Middle frontal gyrus (tissue), 1 donor: ENCODE results near the gene NSD1.
"Not testable (repeated sequence)": the region's sequence is repeated elsewhere in the genome, so short reads cannot be mapped to it uniquely, and the experiment has no call there.

ENCODE experiments used
- DNase-seq: peaks from one replicate; pipeline ENCODE4 v3.0.0-alpha.2; 2015; ENCODE audit warnings: low spot score; ENCODE audit errors: extremely low spot score

NSD1 gene

DNA sequence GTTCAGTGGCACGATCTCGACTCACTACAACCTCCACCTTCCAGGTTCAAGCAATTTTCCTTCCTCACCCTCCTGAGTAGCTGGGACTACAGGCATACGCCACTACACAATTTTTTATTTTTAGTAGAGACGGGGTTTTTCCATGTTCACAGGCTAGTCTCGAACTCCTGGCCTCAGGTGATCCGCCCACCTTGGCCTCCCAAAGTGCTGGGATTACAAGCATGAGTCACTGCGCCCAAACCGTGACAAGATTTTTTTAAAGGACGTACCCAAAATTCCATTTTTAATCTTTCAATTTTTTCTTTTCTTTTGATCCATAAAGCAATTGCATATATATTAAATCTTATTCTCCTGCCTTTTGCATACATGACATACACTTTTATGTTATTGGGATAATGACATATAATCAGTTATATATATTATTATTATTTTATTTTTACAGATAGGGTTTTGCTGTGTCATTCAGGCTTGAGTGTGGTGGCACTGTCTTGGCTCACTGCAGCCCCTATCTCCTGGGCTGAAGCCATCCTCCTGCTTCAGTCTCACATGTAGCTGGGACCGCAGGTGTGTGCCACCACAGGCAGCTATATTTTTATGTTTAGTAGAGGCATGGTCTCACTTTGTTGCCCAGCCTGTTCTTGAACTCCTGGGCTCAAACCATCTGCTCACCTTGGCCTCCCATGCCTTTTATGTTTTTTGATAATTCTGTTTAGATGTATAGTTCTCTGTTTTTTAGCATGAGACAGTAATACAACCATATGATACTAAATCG is 98.1 kb downstream of the NSD1 start:
- DNase-seq = no peak

DNA sequence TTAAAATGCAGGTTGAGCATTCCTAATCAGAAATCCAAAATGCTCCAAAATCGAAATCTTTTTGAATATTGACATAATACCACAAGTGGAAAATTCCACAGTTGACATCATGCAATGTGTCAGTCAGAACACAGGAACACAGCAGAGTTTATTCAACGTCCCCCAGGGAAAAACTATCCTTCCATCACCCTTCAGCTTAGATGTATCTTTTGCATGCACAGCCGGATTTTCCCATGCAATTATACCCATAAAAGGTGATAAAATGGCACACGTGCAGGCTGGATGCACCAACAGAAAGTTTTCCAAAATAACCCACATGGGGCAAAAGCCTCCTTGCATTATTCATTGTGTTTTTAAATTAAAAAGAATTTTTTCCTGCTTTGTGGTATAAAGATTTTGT is 98.8 kb downstream of the NSD1 start:
- DNase-seq = no peak

DNA sequence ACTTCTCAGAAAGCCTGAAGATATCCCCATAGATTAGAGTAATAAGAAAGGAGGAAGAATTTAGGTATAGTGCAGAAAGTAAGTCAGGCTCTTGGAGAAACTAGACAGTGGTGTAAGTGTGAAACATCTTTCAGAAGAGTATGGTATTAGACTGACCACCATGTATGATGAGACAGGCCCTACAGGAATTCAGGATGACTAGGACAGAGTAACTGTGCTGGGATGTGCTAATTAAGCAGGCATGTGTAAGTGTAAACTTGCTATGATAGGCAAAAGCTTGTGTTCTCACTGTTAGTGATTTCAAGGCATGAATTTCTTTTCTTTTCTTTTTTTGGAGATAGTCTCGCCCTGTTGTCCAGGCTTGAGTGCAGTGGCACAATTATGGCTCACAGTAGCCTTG is 99.2 kb downstream of the NSD1 start:
- DNase-seq = no peak

DNA sequence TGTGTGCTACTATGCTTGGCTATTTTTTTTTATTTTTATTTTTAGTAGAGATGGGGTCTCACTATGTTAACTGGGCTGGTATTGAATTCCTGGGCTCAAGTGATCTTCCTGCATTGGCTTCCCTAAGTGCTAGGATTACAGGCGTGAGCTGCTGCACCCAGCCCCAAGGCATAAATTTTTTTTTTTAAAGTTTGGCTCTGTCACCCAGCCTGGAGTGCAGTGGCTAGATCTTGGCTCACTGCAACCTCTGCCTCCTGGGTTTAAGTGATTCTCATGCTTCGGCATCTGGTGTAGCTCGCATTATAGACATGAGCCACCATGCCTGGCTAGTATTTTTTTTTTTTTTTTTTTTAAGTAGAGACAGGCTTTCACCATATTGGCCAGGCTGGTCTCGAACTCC is 99.6 kb downstream of the NSD1 start:
- DNase-seq = no peak

DNA sequence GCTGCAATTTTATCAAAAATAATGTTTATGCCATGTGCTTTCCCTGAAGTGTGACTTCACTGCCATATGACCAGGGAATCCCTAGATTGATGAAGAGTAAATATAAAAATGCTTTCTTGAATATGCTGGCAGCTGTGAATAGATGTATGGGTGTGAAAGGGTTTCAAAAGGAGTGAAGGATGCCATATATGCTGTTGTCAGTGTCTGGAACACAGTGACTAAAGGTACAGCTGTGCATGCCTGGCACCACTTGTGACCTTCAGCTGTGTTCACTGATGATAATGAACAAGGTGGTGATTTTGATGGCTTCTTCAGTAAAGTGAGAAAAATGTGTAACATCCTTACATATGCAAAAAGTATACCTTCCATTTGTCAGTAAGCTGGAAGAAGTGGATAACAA is 100.2 kb downstream of the NSD1 start:
- DNase-seq = no peak

DNA sequence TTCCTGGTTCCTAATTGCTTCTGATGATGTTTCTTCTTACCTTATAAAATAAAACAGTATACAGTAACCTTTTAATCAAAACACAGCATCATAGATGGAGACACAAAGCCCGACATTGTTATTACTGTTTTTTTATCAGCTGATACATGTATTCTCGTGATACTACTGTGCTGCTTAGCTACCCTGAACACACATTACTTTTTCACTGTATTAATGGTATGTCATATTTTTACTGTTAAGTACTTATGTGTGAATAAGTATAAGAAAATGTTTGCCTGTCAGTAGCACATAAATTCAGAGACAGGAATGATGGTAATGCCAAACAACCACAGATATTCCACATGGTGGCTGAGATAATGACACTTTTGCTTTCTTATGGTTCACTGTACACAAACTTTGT is 101.3 kb downstream of the NSD1 start:
- no peak for DNase-seq

- DNase-seq = no peak
Measured at GRCh38 chr5:177241768-177242167, 108.2 kb downstream of the NSD1 start.

- no peak for DNase-seq
Measured at GRCh38 chr5:177242304-177242703, 108.7 kb downstream of the NSD1 start.

GRCh38 chr5:177249761-177250537 is 116.4 kb downstream of the NSD1 start:
- DNase-seq = no peak

DNA sequence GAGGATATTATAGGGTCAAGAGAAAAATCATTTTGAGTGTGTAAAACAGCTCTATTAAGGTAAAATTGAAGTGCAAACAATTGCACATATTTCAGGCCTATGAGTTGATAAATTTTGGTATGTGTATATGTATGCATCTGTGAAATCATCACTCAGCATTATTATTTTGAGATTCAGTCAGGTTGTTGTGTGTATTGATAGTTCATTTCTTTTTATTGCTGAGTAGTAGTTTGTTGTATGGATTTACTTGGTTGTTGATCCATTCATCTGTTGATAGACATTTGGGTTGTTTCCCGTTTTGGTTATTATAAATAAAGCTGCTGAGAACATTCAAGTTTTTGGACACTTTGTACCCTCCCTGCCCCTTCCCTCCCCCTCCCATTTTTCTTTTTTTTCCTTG is 119.7 kb downstream of the NSD1 start:
- no peak for DNase-seq

DNA sequence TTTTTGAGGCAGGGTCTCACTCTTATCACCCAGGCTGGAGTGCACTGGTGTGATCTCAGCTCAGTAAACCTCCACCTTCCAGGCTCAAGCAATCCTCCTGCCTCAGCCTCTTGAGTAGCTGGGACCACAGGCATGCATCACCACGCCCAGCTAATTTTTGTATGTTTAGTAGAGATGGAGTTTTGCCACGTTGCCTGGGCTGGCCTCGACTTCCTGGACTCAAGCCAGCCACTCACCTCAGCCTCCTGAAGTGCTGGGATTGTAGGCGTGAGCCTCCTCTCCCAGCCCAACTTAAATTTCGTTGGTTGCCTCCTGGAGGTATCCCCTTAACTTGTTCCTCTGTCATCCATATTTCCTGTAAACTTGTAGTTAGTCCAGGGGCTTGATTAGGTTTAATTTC is 122.7 kb downstream of the NSD1 start:
- DNase-seq = no peak

DNA sequence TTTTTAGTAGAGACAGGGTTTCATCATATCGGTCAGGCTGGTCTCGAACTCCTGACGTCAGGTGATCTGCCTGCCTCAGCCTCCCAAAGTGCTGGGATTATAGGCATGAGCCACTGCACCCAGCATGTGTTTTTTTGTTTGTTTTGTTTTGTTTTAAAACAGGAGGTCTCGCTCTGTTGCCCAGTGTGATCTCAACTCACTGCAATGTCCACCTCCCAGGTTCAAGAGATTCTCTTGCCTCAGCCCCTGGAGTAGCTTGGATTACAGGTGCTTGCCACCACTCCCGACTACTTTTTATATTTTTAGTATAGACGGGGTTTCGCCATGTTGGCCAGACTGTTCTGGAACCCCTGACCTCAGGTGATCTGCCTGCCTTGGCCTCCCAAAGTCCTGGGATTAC is 125.1 kb downstream of the NSD1 start:
- DNase-seq = not testable (repeated sequence)

DNA sequence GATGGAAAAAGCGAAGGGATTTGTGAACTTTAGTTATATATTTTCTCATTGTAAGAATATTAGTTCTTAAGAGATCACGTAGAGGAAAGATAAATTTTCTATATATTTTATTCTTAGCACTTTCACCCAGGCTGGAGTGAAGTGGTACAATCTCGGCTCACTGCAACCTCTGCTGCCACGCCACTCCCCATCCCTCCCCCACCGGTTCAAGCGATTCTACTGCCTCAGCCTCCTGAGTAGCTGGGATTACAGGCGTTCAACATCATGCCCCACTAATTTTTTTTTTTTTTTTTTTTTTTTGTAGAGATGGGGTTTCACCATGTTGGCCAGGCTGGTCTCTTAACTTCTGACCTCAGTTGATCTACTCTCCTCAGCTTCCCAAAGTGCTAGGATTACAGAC is 127.4 kb downstream of the NSD1 start:
- no peak for DNase-seq

DNA sequence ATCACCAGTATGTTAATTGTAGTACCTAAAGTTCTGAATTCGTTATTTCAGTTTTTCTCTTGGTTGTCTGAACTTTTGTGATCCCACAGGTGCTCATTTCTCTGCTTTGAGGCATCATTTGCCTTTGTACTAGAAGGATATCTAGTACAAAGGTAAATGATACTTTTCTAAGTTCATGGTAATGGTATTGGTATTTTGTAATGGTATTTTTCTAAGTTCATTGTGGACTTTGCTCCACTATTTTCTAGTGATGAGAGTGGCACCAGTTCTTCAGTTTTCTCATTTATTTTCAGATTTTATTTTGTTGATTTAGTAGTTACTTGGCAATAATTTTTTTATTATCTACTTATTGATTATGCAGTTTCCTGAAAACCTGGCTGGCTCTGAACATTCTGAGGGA is 127.9 kb downstream of the NSD1 start:
- DNase-seq = no peak

DNA sequence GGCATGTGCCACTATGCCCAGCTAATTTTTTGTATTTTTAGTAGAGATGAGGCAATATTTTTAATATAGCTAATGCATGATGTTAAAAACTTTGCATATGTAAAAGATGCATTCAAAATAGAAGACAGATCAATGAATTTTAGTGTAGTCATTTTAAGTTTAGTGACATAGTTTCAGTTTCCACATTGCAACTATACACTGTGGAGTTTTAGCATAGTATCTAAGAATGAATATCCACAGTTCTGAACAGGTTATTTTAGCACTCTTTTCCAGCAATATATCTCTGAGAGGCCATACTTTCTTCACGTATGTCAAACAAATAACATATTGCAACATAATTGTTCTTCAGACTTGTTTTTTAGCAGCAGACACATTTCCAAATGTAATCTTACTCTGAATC is 130.6 kb downstream of the NSD1 start:
- DNase-seq = no peak

- no peak for DNase-seq
Measured at GRCh38 chr5:177265395-177265794, 131.8 kb downstream of the NSD1 start.

DNA sequence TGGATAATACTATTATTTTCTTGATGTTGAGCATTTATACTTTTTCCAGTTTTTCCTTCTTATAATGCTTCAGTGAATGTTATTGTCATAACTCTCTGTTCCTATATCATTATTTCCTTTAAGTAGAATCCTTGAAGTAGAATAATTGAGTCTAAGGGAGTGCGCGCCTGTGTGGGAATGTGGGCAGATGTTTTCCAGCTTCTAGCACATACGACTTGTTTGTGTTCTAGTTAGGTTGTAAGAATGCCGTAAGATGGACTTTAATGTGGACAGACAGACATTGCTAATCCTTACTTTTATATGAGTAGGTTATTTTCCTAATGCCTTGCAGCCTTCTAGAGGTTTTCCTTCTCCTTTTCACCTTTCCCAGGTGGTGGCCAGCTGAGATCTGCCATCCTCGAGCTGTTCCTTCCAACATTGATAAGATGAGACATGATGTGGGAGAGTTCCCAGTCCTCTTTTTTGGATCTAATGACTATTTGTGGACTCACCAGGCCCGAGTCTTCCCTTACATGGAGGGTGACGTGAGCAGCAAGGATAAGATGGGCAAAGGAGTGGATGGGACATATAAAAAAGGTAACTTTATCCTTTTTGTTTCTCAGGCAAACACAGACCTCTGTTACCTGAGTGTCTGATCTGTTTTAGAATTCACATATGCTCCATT is 135.8 kb downstream of the NSD1 start:
- no peak for DNase-seq

DNA sequence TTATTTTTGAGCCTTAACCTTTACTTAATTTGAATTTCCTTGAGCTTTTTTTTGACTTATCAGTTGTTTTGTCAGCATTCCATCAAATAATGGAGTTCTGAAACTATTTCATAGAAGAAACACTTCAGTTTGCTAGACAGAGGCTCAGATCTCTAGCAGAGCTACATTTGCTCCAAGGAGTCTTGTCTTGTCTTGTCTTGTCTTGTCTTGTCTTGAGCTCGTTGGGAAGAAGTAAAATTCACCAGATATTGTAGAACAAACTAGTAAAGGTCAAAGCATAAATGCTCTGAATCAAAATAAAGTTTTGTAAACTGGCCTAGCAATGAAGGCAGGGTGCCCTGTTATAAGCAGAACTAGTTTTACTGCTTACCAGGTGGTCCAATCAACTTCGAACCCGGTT is 136.4 kb downstream of the NSD1 start:
- no peak for DNase-seq

DNA sequence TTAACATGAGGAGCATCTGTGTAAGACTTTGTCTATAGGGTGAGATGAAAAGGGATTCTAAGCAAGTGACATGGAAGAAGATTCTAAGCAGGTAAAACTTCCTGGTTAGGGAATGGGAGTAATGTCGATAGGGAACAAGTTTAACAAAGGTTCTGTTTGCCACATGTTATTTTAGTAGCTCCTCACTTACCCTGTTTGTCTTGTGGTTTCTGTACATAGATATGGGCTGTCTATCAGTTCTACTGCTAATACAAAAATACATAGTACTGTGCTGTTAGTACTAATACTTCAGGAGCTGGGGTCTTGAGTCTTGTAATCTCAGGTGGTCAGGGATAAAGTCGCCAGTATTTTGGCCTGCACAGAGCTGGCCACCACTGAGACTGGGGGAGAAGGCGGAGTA is 137.1 kb downstream of the NSD1 start:
- DNase-seq = no peak

GRCh38 chr5:177271113-177271512 is 137.5 kb downstream of the NSD1 start:
- no peak for DNase-seq

DNA sequence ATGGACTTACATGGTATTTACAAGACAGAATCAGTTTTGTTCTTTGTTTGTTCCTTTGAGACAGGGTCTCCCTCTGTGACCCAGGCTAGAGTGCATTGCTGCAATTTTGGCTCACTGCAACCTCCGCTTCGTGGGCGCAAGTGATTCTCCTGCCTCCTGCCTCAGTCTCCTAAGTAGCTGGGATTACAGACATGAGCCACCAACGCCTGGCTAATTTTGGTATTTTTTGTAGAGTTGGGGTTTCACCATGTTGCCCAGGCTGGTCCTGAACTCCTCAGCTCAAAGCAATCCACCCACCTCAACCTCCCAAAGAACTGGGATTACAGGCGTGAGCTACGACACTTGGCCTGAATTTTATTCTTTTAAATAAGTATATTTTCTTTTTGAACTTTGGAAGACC is 142.3 kb downstream of the NSD1 start:
- no peak for DNase-seq

- no peak for DNase-seq
Measured at GRCh38 chr5:177276886-177277285, 143.3 kb downstream of the NSD1 start.
